H1 (cell line): ENCODE results near the gene MYH10. TPM values are rescaled to one million over a fixed set of nuclear protein-coding genes. Genes with fewer than 3 reads are reported as not detected.

ENCODE experiments used
- CTCF ChIA-PET: fragments of 300-600 bp; sonication (Branson Sonifier 250); formaldehyde crosslinking; loops from one replicate; lab custom pipeline; 2021; ENCODE audit not compliant: partially characterized antibody; lab: Charles Lee
- POLR2A ChIA-PET: fragments of 300-600 bp; sonication (Branson Sonifier 250); formaldehyde crosslinking; loops from one replicate; lab custom pipeline; 2021; ENCODE audit warnings: inconsistent platforms; ENCODE audit not compliant: partially characterized antibody; lab: Charles Lee
- DNase-seq, 2 experiments: peaks; one replicate each; pipeline versions ENCODE4 v3.0.0 to v3.0.0-alpha.2; 2010 to 2022; ENCODE audit warnings: low spot score in 2 of 2, low read depth in 1 of 2, mixed read lengths in 1 of 2
- FAIRE-seq: peaks from 2 replicates; lab custom pipeline; 2011; peaks lifted over from hg19 to GRCh38; lab: Jason Lieb, UNC
- H2AFZ ChIP-seq: 2 replicates; pipeline ENCODE4 v1.8.1; 2012; ENCODE audit warnings: low read length, inconsistent platforms
- H2AK5ac ChIP-seq: 2 replicates; pipeline ENCODE4 v1.6.1; 2013; ENCODE audit warnings: low read depth, low read length
- H2BK120ac ChIP-seq: replicated peaks from 2 replicates; pipeline ENCODE3; 2013; ENCODE audit warnings: low read depth, low read length, inconsistent platforms
- H2BK12ac ChIP-seq: 2 replicates; pipeline ENCODE4 v1.6.1; 2013; ENCODE audit warnings: low read depth, low read length
- H2BK15ac ChIP-seq: 2 replicates; pipeline ENCODE4 v1.6.1; 2013; ENCODE audit warnings: low read length
- H2BK20ac ChIP-seq: 2 replicates; pipeline ENCODE4 v1.6.1; 2013; ENCODE audit warnings: low read length
- H2BK5ac ChIP-seq: 2 replicates; pipeline ENCODE4 v1.6.1; 2013; ENCODE audit warnings: low read depth, low read length
- H3K14ac ChIP-seq: 2 replicates; pipeline ENCODE4 v1.6.1; 2013; ENCODE audit warnings: inconsistent platforms; ENCODE audit not compliant: insufficient read length
- H3K18ac ChIP-seq: 2 replicates; pipeline ENCODE4 v1.6.1; 2013; ENCODE audit warnings: low read length; ENCODE audit errors: extremely low read depth
- H3K23ac ChIP-seq: 2 replicates; pipeline ENCODE4 v1.6.1; 2013; ENCODE audit warnings: inconsistent platforms; ENCODE audit not compliant: insufficient read length
- H3K23me2 ChIP-seq: 2 replicates; pipeline ENCODE4 v1.6.1; 2013; ENCODE audit warnings: low read depth, low read length
- H3K27ac ChIP-seq: 2 replicates; pipeline ENCODE4 v1.6.1; 2011; ENCODE audit warnings: low read depth, low read length, inconsistent platforms
- H3K27me3 ChIP-seq, 4 experiments: replicated peaks in 1 of 4; 1 replicate in 1 of 4; 2 replicates in 3 of 4; pipeline versions ENCODE4 v1.6.1 to v1.8.1; 2011 to 2013; ENCODE audit warnings: low read length in 3 of 4, mild to moderate bottlenecking in 3 of 4, inconsistent platforms in 2 of 4, mixed read lengths in 2 of 4, moderate library complexity in 1 of 4; ENCODE audit not compliant: control insufficient read depth in 3 of 4, insufficient read depth in 3 of 4; ENCODE audit errors: extremely low read depth in 1 of 4
- H3K36me3 ChIP-seq, 4 experiments: 2 replicates each; pipeline versions ENCODE4 v1.6.1 to v1.8.1; 2011 to 2013; ENCODE audit warnings: mild to moderate bottlenecking in 4 of 4, low read length in 3 of 4, moderate library complexity in 2 of 4, control low read depth in 1 of 4, inconsistent platforms in 1 of 4; ENCODE audit not compliant: insufficient read depth in 4 of 4, control insufficient read depth in 2 of 4
- H3K4ac ChIP-seq: replicated peaks from 2 replicates; pipeline ENCODE3; 2013; ENCODE audit warnings: low read length, low read depth, mixed read lengths, inconsistent platforms; ENCODE audit not compliant: insufficient read length
- H3K4me1 ChIP-seq, 4 experiments: replicated peaks in 1 of 4; 1 replicate in 1 of 4; 2 replicates in 3 of 4; pipeline versions ENCODE4 v1.6.1 to v1.8.1; 2011 to 2013; ENCODE audit warnings: low read length in 3 of 4, inconsistent platforms in 2 of 4, mixed read lengths in 1 of 4; ENCODE audit not compliant: insufficient read depth in 4 of 4, control insufficient read depth in 3 of 4
- H3K4me2 ChIP-seq, 2 experiments: 2 replicates each; pipeline versions ENCODE4 v1.6.1 to v1.8.1; 2011 to 2013; ENCODE audit warnings: low read depth in 2 of 2, low read length in 2 of 2, control low read depth in 1 of 2, inconsistent platforms in 1 of 2, mild to moderate bottlenecking in 1 of 2; ENCODE audit not compliant: insufficient read depth in 1 of 2
- H3K4me3 ChIP-seq, 4 experiments: fragments of 200-600, 300-600 bp in 1 of 4; sonication (generic), shearing (Covaris generic), sonication (Bioruptor Twin) in 1 of 4; 2 replicates each; pipeline versions ENCODE4 v1.5.1 to v1.8.1; 2011 to 2016; ENCODE audit warnings: low read length in 4 of 4, low read depth in 3 of 4, control low read depth in 2 of 4, inconsistent platforms in 2 of 4, mild to moderate bottlenecking in 2 of 4, mixed read lengths in 1 of 4, moderate library complexity in 1 of 4; ENCODE audit not compliant: insufficient read depth in 2 of 4; ENCODE audit errors: extremely low read depth in 1 of 4
- H3K56ac ChIP-seq: replicated peaks from 2 replicates; pipeline ENCODE3; 2013; ENCODE audit warnings: low read depth, mild to moderate bottlenecking, mixed read lengths, low read length, inconsistent platforms; ENCODE audit not compliant: insufficient read length
- H3K79me1 ChIP-seq: 2 replicates; pipeline ENCODE4 v1.6.1; 2013; ENCODE audit warnings: low read depth, low read length, control low read depth
- H3K79me2 ChIP-seq, 2 experiments: 2 replicates each; pipeline versions ENCODE4 v1.6.1 to v1.8.1; 2012 to 2013; ENCODE audit warnings: low read length in 2 of 2, mild to moderate bottlenecking in 2 of 2, inconsistent platforms in 1 of 2; ENCODE audit not compliant: insufficient read depth in 2 of 2, control insufficient read depth in 1 of 2
- H3K9ac ChIP-seq, 4 experiments: replicated peaks in 1 of 4; 1 replicate in 1 of 4; 2 replicates in 3 of 4; pipeline versions ENCODE4 v1.6.1 to v1.8.1; 2011 to 2013; ENCODE audit warnings: low read depth in 3 of 4, low read length in 3 of 4, control low read depth in 2 of 4, mild to moderate bottlenecking in 2 of 4, moderate library complexity in 2 of 4, inconsistent platforms in 1 of 4; ENCODE audit errors: extremely low read depth in 1 of 4
- H3K9me3 ChIP-seq, 2 experiments: 2 replicates each; pipeline versions ENCODE4 v1.6.1 to v1.8.1; 2012 to 2013; ENCODE audit warnings: mild to moderate bottlenecking in 2 of 2, moderate library complexity in 2 of 2, control low read depth in 1 of 2, inconsistent platforms in 1 of 2, low read depth in 1 of 2, low read length in 1 of 2, mixed read lengths in 1 of 2; ENCODE audit not compliant: insufficient read depth in 2 of 2
- H4K20me1 ChIP-seq, 2 experiments: replicated peaks in 1 of 2; 2 replicates each; pipeline versions ENCODE3 to v1.8.1; 2011 to 2013; ENCODE audit warnings: inconsistent platforms in 2 of 2, low read length in 2 of 2, mild to moderate bottlenecking in 1 of 2; ENCODE audit not compliant: insufficient read depth in 2 of 2, control insufficient read depth in 1 of 2
- H4K5ac ChIP-seq: 2 replicates; pipeline ENCODE4 v1.6.1; 2013; ENCODE audit warnings: low read length, low read depth, mixed read lengths, inconsistent platforms; ENCODE audit not compliant: insufficient read length
- H4K8ac ChIP-seq: 2 replicates; pipeline ENCODE4 v1.8.0; 2013; ENCODE audit warnings: mild to moderate bottlenecking, moderate library complexity, low read length, inconsistent platforms; ENCODE audit not compliant: insufficient read depth; ENCODE audit errors: extremely low read depth
- H4K91ac ChIP-seq: replicated peaks from 2 replicates; pipeline ENCODE3; 2013; ENCODE audit warnings: low read length, mixed read lengths, inconsistent platforms; ENCODE audit not compliant: insufficient read length
- ASH2L ChIP-seq: fragments of 200-600, 300-600 bp; sonication (generic); IDR thresholded peaks from one replicate; pipeline ENCODE4 v1.7.1; 2017; ENCODE audit warnings: low read length
- WGBS, 2 experiments: shearing (Covaris generic) in 1 of 2; methylation state at CpG; one replicate each; pipeline versions ENCODE4 v1.1.6 to v1.1.7; 2013 to 2015; ENCODE audit warnings: low lambda C conversion rate in 2 of 2, mixed read lengths in 2 of 2, inconsistent platforms in 1 of 2, low coverage in 1 of 2, missing lambda C conversion rate in 1 of 2; ENCODE audit not compliant: insufficient replicate concordance in 2 of 2, insufficient coverage in 1 of 2, insufficient read length in 1 of 2; ENCODE audit errors: extremely low coverage in 1 of 2, missing lambda C conversion rate in 1 of 2; 5-methylcytosine and 5-hydroxymethylcytosine counted together
- polyA plus RNA-seq, 7 experiments: library from polyadenylated mRNA; depleted of rRNA in 3 of 7; stranded (reverse) in 5 of 7; unstranded in 2 of 7; fragments of >200 nt in 5 of 7; fragments of 200-250 nt in 2 of 7; gene quantifications; 1 replicate in 5 of 7; 2 replicates in 1 of 7; 4 replicates in 1 of 7; pipeline versions ENCODE4 v1.2.1 to v1.2.3, GENCODE V29; 2011 to 2013; ENCODE audit warnings: missing spikeins in 2 of 7, mixed read lengths in 2 of 7
- total RNA-seq: library from RNA; stranded (reverse); fragmentation: NEBNext Ultra II Directional; extraction: Animal tissue kit (Norgen Biotek cat#: 25700); gene quantifications from 2 replicates; pipeline ENCODE4 v1.2.1, GENCODE V29; 2021
- TF ChIP-seq, protein P1 (sequence below): IDR thresholded peaks from 2 replicates; pipeline ENCODE4 v1.6.1; 2012; ENCODE audit warnings: inconsistent platforms

The MYH10 gene
- total and polyA plus RNA-seq, 2 of the 8 experiments (the other 6 are each of a cell fraction or from before 2014, with no cell fraction given), result 64.1 to 289 TPM

DNA sequence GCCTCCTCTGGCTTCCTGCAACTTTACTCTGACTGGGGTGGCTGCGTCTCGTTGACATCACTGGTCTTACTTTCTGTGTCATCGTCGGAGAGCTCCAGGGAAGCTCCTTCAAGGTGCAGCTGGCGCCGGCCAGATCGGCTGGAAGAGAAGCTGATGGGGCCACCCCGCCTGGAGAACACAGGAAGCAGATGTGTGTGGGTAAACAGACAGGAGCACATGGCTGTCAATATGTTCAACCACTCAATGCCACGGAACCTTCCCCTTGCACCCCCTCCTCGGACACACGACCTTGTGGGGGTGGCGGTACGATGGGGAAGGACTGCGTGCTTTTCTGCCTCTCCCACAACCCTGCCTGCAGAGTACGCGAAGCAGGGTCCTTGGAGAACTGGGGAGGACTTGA lies 154.7 kb downstream of the MYH10 start:
- 90% methylated on average over 16 of the region's 16 CpGs; no CpG with 5 or more reads in 1 of the 2 experiments for WGBS, 2 experiments
- POLR2A ChIA-PET, result interaction anchor here (1.3 kb wide), 1 partner anchor 10 kb away, joined by 5 read pairs; no protein-coding TSS in a partner anchor
- CTCF ChIA-PET, result interaction anchor here (0.5 to 1.3 kb wide), 4 partner anchors 9 to 224 kb away, joined by 3 to 4 read pairs (median 4); no protein-coding TSS in a partner anchor

More for the DNA sequence above, 154.7 kb downstream of the MYH10 start:
- Histone ChIP-seq H3K18ac (no peak overlapping the region), H4K20me1 (peaks cover 7 to 12% of the 10 kb centered on the region in 2 experiments), H3K79me2 (no peaks in the 10 kb centered on the region), H3K4me3 (no peak overlapping the region), H3K23ac (no peak overlapping the region), H3K4me1 (no peaks in the 10 kb centered on the region), H3K36me3 (peaks cover 47 to 71% (median 60%) of the 10 kb centered on the region in 4 experiments), H3K27me3 (no peaks in the 10 kb centered on the region), H3K79me1 (no peaks in the 10 kb centered on the region), H4K91ac (no peak overlapping the region), H2AFZ (no peak overlapping the region), H3K9me3 (no peaks in the 10 kb centered on the region)
- TF ChIP-seq ASH2L, result no peak
- TF ChIP-seq, protein P1, sequence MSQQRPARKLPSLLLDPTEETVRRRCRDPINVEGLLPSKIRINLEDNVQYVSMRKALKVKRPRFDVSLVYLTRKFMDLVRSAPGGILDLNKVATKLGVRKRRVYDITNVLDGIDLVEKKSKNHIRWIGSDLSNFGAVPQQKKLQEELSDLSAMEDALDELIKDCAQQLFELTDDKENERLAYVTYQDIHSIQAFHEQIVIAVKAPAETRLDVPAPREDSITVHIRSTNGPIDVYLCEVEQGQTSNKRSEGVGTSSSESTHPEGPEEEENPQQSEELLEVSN, result no peak
- TF ChIP-seq, all 59 proteins: peak for 0
- H3K27ac ChIP-seq, result no peak overlapping the region
- H2BK120ac ChIP-seq, result no peak overlapping the region
- no peak overlapping the region for H2BK12ac ChIP-seq
- H3K14ac ChIP-seq, result no peak overlapping the region
- H3K4ac ChIP-seq, result no peak overlapping the region
- FAIRE-seq (no peak), DNase-seq (no peak)
- H3K56ac ChIP-seq, result no peak overlapping the region
- no peak overlapping the region for H4K8ac ChIP-seq
- H3K9ac ChIP-seq, result no peak overlapping the region; a peak in 1 of 7 replicates
- H4K5ac ChIP-seq, result no peak overlapping the region
- H2AK5ac ChIP-seq, result no peak overlapping the region
- H3K23me2 ChIP-seq, result no peaks in the 10 kb centered on the region
- H2BK5ac ChIP-seq, result peak overlapping the region; percentile 49; the same call in 1 of the 2 replicates
- H2BK15ac ChIP-seq, result no peak overlapping the region
- H2BK20ac ChIP-seq, result no peak overlapping the region
- H3K4me2 ChIP-seq, result no peak overlapping the region
